Measurements from ENCODE around the gene PSMD3.

DNA sequence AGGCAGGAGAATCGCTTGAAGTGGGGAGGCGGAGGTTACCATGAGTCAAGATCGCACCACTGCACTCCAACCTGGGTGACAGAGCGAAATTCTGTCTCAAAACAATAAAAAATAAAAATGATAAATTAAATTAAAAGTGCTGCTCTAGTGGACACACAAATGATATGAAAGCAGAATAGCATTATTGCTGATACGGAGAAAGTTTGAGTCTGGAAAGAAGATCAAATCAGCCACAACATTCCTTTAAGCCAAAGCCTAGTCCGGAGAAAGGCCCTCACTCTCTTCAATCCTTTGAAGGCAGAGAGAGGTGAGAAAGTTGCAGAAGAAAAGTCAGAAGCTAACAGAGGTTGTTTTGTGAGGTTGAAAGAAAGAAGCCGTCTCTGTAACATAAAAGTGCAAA, 19.6 kb downstream of the PSMD3 start:
- TF ChIP-seq, protein P1, sequence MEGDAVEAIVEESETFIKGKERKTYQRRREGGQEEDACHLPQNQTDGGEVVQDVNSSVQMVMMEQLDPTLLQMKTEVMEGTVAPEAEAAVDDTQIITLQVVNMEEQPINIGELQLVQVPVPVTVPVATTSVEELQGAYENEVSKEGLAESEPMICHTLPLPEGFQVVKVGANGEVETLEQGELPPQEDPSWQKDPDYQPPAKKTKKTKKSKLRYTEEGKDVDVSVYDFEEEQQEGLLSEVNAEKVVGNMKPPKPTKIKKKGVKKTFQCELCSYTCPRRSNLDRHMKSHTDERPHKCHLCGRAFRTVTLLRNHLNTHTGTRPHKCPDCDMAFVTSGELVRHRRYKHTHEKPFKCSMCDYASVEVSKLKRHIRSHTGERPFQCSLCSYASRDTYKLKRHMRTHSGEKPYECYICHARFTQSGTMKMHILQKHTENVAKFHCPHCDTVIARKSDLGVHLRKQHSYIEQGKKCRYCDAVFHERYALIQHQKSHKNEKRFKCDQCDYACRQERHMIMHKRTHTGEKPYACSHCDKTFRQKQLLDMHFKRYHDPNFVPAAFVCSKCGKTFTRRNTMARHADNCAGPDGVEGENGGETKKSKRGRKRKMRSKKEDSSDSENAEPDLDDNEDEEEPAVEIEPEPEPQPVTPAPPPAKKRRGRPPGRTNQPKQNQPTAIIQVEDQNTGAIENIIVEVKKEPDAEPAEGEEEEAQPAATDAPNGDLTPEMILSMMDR (conservative IDR thresholded peaks at IDR 0.05 in 1 of 2, IDR thresholded peaks at IDR 0.05 in 1 of 2; ENCODE audit: low read depth in 1 of 2, low read length in 2 of 2) = no peak
- no peak for TF ChIP-seq EZH2 (IDR thresholded peaks at IDR 0.05; ENCODE audit: low read length, missing control alignments)
